ENCODE results near the gene KCNK3. TPM values are rescaled to one million over a fixed set of nuclear protein-coding genes. Genes with fewer than 3 reads are reported as not detected.
"Not testable (repeated sequence)": the region's sequence is repeated elsewhere in the genome, so short reads cannot be mapped to it uniquely, and the experiment has no call there.

Gene KCNK3
- polyA plus RNA-seq, 1 donor from 2014 or later = 12.9 TPM

GRCh38 chr2:26746934-26747333, 54.4 kb downstream of the KCNK3 start:
- H3K4me2 ChIP-seq (ENCODE audit: low read length) = no peak overlapping the region
- no peak overlapping the region for H3K27ac ChIP-seq (ENCODE audit: low read length)
- no peaks in the 10 kb centered on the region for H4K20me1 ChIP-seq (ENCODE audit: insufficient read depth)
- no peaks in the 10 kb centered on the region for H3K79me2 ChIP-seq (replicated peaks; ENCODE audit: insufficient read depth, low read length)
- H3F3A ChIP-seq (ENCODE audit: insufficient read depth, low read length, poor library complexity, severe bottlenecking) = no peaks in the 10 kb centered on the region
- H3K4me3 ChIP-seq (ENCODE audit: low read length) = no peak overlapping the region
- no peaks in the 10 kb centered on the region for H3K27me3 ChIP-seq (ENCODE audit: insufficient read depth, low read depth, low read length)
- no peak overlapping the region for H2AFZ ChIP-seq (ENCODE audit: low read depth, low read length)
- no peaks in the 10 kb centered on the region for H3K9me2 ChIP-seq (ENCODE audit: insufficient read depth, low read length)
- no peak overlapping the region for H3K9ac ChIP-seq (ENCODE audit: low read length)
- no peaks in the 10 kb centered on the region for H3K9me3 ChIP-seq (ENCODE audit: low read length)
- H3K36me3 ChIP-seq (ENCODE audit: insufficient read depth, low read length) = no peaks in the 10 kb centered on the region
- TF ChIP-seq RAD21 (conservative IDR thresholded peaks at IDR 0.05) (no peak), SMC3 (conservative IDR thresholded peaks at IDR 0.05; ENCODE audit: poor library complexity) (no peak), TAF1 (IDR thresholded peaks at IDR 0.05; ENCODE audit: low read depth) (no peak), MXI1 (conservative IDR thresholded peaks at IDR 0.05; ENCODE audit: poor library complexity, severe bottlenecking) (no peak), CTCF (IDR thresholded peaks at IDR 0.05; ENCODE audit: poor library complexity, severe bottlenecking) (no peak), POLR2AphosphoS5 (IDR thresholded peaks at IDR 0.05) (no peak), EZH2 (IDR thresholded peaks at IDR 0.05; ENCODE audit: borderline replicate concordance, insufficient read depth, low read length, poor library complexity, severe bottlenecking) (no peak), REST (IDR thresholded peaks at IDR 0.05; ENCODE audit: borderline replicate concordance) (no peak), EP300 (conservative IDR thresholded peaks at IDR 0.05; ENCODE audit: poor library complexity, severe bottlenecking) (no peak)

- H4K20me1 ChIP-seq (ENCODE audit: insufficient read depth); H3K27ac ChIP-seq (ENCODE audit: low read length); H3K9me2 ChIP-seq (ENCODE audit: insufficient read depth, low read length); H3K4me3 ChIP-seq (ENCODE audit: low read length); H3K9me3 ChIP-seq (ENCODE audit: low read length); H2AFZ ChIP-seq (ENCODE audit: low read depth, low read length); H3F3A ChIP-seq (ENCODE audit: insufficient read depth, low read length, poor library complexity, severe bottlenecking); H3K36me3 ChIP-seq (ENCODE audit: insufficient read depth, low read length); H3K27me3 ChIP-seq (ENCODE audit: insufficient read depth, low read depth, low read length); H3K79me2 ChIP-seq (replicated peaks; ENCODE audit: insufficient read depth, low read length); H3K9ac ChIP-seq (ENCODE audit: low read length); H3K4me2 ChIP-seq (ENCODE audit: low read length): not testable (repeated sequence)
These were observed 57.4 kb downstream of the KCNK3 start for GRCh38 chr2:26749787-26750420.

GRCh38 chr2:26750467-26750866, 57.9 kb downstream of the KCNK3 start:
- not testable (repeated sequence) for H3K27me3 ChIP-seq (ENCODE audit: insufficient read depth, low read depth, low read length); H3K9me3 ChIP-seq (ENCODE audit: low read length); H3K4me2 ChIP-seq (ENCODE audit: low read length)

More at GRCh38 chr2:26750467-26750866, 57.9 kb downstream of the KCNK3 start:
- not testable (repeated sequence) for H3K79me2 ChIP-seq (replicated peaks; ENCODE audit: insufficient read depth, low read length); H3K27ac ChIP-seq (ENCODE audit: low read length); H4K20me1 ChIP-seq (ENCODE audit: insufficient read depth); H3K36me3 ChIP-seq (ENCODE audit: insufficient read depth, low read length); H3F3A ChIP-seq (ENCODE audit: insufficient read depth, low read length, poor library complexity, severe bottlenecking); H3K4me3 ChIP-seq (ENCODE audit: low read length); H3K9ac ChIP-seq (ENCODE audit: low read length); H2AFZ ChIP-seq (ENCODE audit: low read depth, low read length); H3K9me2 ChIP-seq (ENCODE audit: insufficient read depth, low read length)
